SK-N-SH (cell line): ENCODE measurements around the gene CDHR3. TPM values are rescaled to one million over a fixed set of nuclear protein-coding genes. Genes with fewer than 3 reads are reported as not detected.
A peak's percentile ranks its signal among the peaks of the same experiment; 100 is the strongest.

Source experiments
- CTCF ChIA-PET: fragments of 300-600, 350-600 bp; formaldehyde crosslinking; extraction: SDS; loops from one replicate; lab custom pipeline; 2021; lab: Yijun Ruan, JAX
- POLR2A ChIA-PET: fragments of 350-600 bp; sonication (Branson Sonifier 250); formaldehyde crosslinking; extraction: SDS; loops from one replicate; lab custom pipeline; 2020; ENCODE audit warnings: antibody characterized with exemption, inconsistent platforms; lab: Yijun Ruan, JAX
- DNase-seq: peaks from one replicate; pipeline ENCODE4 v3.0.0; 2012
- H2AFZ ChIP-seq: fragments of 200-600 bp; sonication (generic); 2 replicates; pipeline ENCODE4 v1.8.1; 2016; ENCODE audit warnings: antibody characterized with exemption, mild to moderate bottlenecking, low read depth
- H3F3A ChIP-seq: fragments of 200-600 bp; sonication (generic); replicated peaks from 2 replicates; pipeline ENCODE3; 2016; ENCODE audit warnings: antibody characterized with exemption, mild to moderate bottlenecking; ENCODE audit not compliant: insufficient read depth
- H3K27ac ChIP-seq, 2 experiments: fragments of 200-500 bp in 1 of 2; fragments of 200-600 bp in 1 of 2; sonication (Bioruptor generic) in 1 of 2; sonication (generic), shearing (Covaris generic) in 1 of 2; 2 replicates each; pipeline versions ENCODE4 v1.5.1 to v1.6.1; 2014 to 2016; ENCODE audit warnings: low read depth in 2 of 2, inconsistent platforms in 1 of 2, low read length in 1 of 2, mild to moderate bottlenecking in 1 of 2, mixed read lengths in 1 of 2
- H3K27me3 ChIP-seq: fragments of 200-600 bp; sonication (generic), shearing (Covaris generic); 2 replicates; pipeline ENCODE4 v1.6.1; 2016; ENCODE audit warnings: mixed run types; ENCODE audit not compliant: insufficient read depth
- H3K36me3 ChIP-seq, 2 experiments: fragments of 200-500 bp in 1 of 2; fragments of 200-600 bp in 1 of 2; sonication (Bioruptor generic) in 1 of 2; sonication (generic) in 1 of 2; replicated peaks in 1 of 2; 2 replicates each; pipeline versions ENCODE3 to v1.5.1; 2014 to 2016; ENCODE audit warnings: low read length in 1 of 2, mild to moderate bottlenecking in 1 of 2; ENCODE audit not compliant: insufficient read depth in 2 of 2, control insufficient read depth in 1 of 2
- H3K4me1 ChIP-seq, 2 experiments: fragments of 200-500 bp in 1 of 2; fragments of 200-600 bp in 1 of 2; sonication (Bioruptor generic) in 1 of 2; sonication (generic), shearing (Covaris generic) in 1 of 2; 2 replicates each; pipeline versions ENCODE4 v1.5.1 to v1.6.1; 2014 to 2016; ENCODE audit warnings: low read depth in 1 of 2, low read length in 1 of 2, mixed run types in 1 of 2; ENCODE audit not compliant: insufficient read depth in 2 of 2, control insufficient read depth in 1 of 2
- H3K4me2 ChIP-seq: fragments of 200-600 bp; sonication (generic), shearing (Covaris generic); 2 replicates; pipeline ENCODE4 v1.6.1; 2017; ENCODE audit warnings: mixed run types
- H3K4me3 ChIP-seq, 2 experiments: fragments of 200-500 bp in 1 of 2; fragments of 200-600 bp in 1 of 2; sonication (Bioruptor generic) in 1 of 2; sonication (generic), shearing (Covaris generic) in 1 of 2; 2 replicates each; pipeline versions ENCODE4 v1.5.1 to v1.8.1; 2014 to 2016; ENCODE audit warnings: low read depth in 2 of 2, inconsistent platforms in 1 of 2, low read length in 1 of 2, mild to moderate bottlenecking in 1 of 2, mixed read lengths in 1 of 2, moderate library complexity in 1 of 2
- H3K79me2 ChIP-seq: fragments of 200-600 bp; sonication (generic); 2 replicates; pipeline ENCODE4 v1.8.1; 2017; ENCODE audit warnings: mild to moderate bottlenecking; ENCODE audit not compliant: insufficient read depth
- H3K9ac ChIP-seq: fragments of 200-600 bp; sonication (generic); 2 replicates; pipeline ENCODE4 v1.6.1; 2017; ENCODE audit warnings: mixed run types
- H3K9me2 ChIP-seq: fragments of 200-600 bp; sonication (generic); 2 replicates; pipeline ENCODE4 v1.6.1; 2017; ENCODE audit warnings: mixed run types
- H3K9me3 ChIP-seq: fragments of 200-600 bp; sonication (generic); 2 replicates; pipeline ENCODE4 v1.6.1; 2017; ENCODE audit warnings: mixed run types, mild to moderate bottlenecking, moderate library complexity
- H4K20me1 ChIP-seq: fragments of 200-600 bp; sonication (generic); 2 replicates; pipeline ENCODE4 v1.6.1; 2017; ENCODE audit warnings: mild to moderate bottlenecking, mixed run types; ENCODE audit not compliant: insufficient read depth
- CHD2 ChIP-seq: fragments of 150-350 bp; IDR thresholded peaks from 2 replicates; pipeline ENCODE4 v1.6.1; 2018; ENCODE audit warnings: low read length; ENCODE audit not compliant: partially characterized antibody
- ELF1 ChIP-seq: IDR thresholded peaks from 2 replicates; pipeline ENCODE4 v1.4.0; 2012
- EP300 ChIP-seq, 2 experiments: IDR thresholded peaks; 2 replicates each; pipeline versions ENCODE4 v1.4.0 to v1.6.1; 2012; ENCODE audit warnings: borderline replicate concordance in 1 of 2, low read depth in 1 of 2, low read length in 1 of 2
- EZH2phosphoT487 ChIP-seq: fragments of 200-600 bp; sonication (generic); IDR thresholded peaks from 2 replicates; pipeline ENCODE4 v1.6.1; 2017; ENCODE audit warnings: low read depth, mixed run types, mild to moderate bottlenecking, antibody characterized with exemption, moderate library complexity, borderline replicate concordance
- FOXJ3 ChIP-seq: sonication (generic); formaldehyde crosslinking; IDR thresholded peaks from 2 replicates; pipeline ENCODE4 v1.5.1; 2020; ENCODE audit warnings: mild to moderate bottlenecking, missing genetic modification reagents
- GABPA ChIP-seq: IDR thresholded peaks from 2 replicates; pipeline ENCODE4 v1.4.0; 2012; ENCODE audit warnings: low read depth, mild to moderate bottlenecking
- GATA2 ChIP-seq: sonication (generic); formaldehyde crosslinking; IDR thresholded peaks from 2 replicates; pipeline ENCODE4 v1.5.0; 2020; ENCODE audit warnings: mild to moderate bottlenecking, missing genetic modification reagents
- MAX ChIP-seq: IDR thresholded peaks from 2 replicates; pipeline ENCODE4 v1.4.0; 2012; ENCODE audit warnings: low read depth
- MEF2A ChIP-seq: IDR thresholded peaks from 2 replicates; pipeline ENCODE4 v1.4.0; 2012; ENCODE audit warnings: low read depth, borderline replicate concordance
- NFIC ChIP-seq: IDR thresholded peaks from 2 replicates; pipeline ENCODE4 v1.4.0; 2012; ENCODE audit warnings: borderline replicate concordance
- NRF1 ChIP-seq: IDR thresholded peaks from 2 replicates; pipeline ENCODE4 v1.6.1; 2012; ENCODE audit warnings: low read depth, mild to moderate bottlenecking, low read length
- RCOR1 ChIP-seq: fragments of 150-350 bp; IDR thresholded peaks from 2 replicates; pipeline ENCODE4 v1.6.1; 2017; ENCODE audit warnings: antibody characterized with exemption, low read length
- RXRA ChIP-seq: IDR thresholded peaks from 2 replicates; pipeline ENCODE4 v1.4.0; 2012; ENCODE audit warnings: low read depth, mild to moderate bottlenecking, borderline replicate concordance
- SIN3A ChIP-seq: IDR thresholded peaks from 2 replicates; pipeline ENCODE4 v1.6.1; 2012; ENCODE audit warnings: low read depth, mild to moderate bottlenecking, low read length, moderate library complexity, borderline replicate concordance
- SMC3 ChIP-seq: IDR thresholded peaks from 2 replicates; pipeline ENCODE4 v1.6.1; 2012; ENCODE audit warnings: low read depth, low read length, improper control_type of control experiment
- TEAD4 ChIP-seq: IDR thresholded peaks from 2 replicates; pipeline ENCODE4 v1.4.0; 2012; ENCODE audit warnings: mild to moderate bottlenecking, borderline replicate concordance; ENCODE audit not compliant: insufficient read depth
- USF2 ChIP-seq: fragments of 150-350 bp; IDR thresholded peaks from 2 replicates; pipeline ENCODE4 v1.6.1; 2017; ENCODE audit warnings: antibody characterized with exemption, low read length, low read depth, borderline replicate concordance
- WGBS: methylation state at CpG from one replicate; pipeline ENCODE4 v1.1.6; 2017; ENCODE audit warnings: low lambda C conversion rate; 5-methylcytosine and 5-hydroxymethylcytosine counted together
- polyA plus RNA-seq, 3 experiments: library from polyadenylated mRNA; depleted of rRNA; stranded (reverse); fragments of >200 nt; gene quantifications; 2 replicates each; pipeline ENCODE4 v1.2.3, GENCODE V29; 2012

CDHR3 gene
- polyA plus RNA-seq, 1 of the 3 experiments (the other 2 are of a cell fraction): 7.5 TPM

DNA sequence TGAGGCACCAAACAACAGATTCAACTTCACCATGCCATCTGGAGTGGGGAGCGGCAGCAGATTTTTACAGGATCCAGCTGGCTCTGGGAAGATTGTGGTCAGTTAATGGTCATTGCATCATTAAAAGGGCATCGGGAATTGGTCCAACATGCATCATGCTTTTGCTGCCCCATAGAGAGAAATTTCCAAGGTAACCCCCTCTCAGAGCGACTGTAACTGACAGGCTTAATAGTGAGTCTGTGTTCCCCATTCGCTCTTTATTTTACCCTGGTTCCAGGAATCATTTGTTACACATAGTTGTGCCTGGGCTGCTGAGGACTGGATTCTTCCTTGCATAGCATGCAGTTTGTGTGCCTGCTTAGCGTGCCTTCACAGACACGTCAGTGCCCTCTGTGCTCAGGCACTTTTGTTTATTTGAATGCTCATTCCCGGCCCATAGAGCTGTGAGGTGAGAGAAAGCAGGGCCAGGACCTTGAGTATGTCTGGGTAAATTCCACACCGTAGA, 49.9 kb downstream of the CDHR3 start (continued):
- no peak for TF ChIP-seq USF2
- no peak for TF ChIP-seq EZH2phosphoT487
- TF ChIP-seq CHD2: peak; percentile 45
- no peak for TF ChIP-seq NRF1
- TF ChIP-seq RCOR1: peak; percentile 35; the same call in 1 of the 2 replicates
- TF ChIP-seq MEF2A: no peak
- TF ChIP-seq MAX: peak; percentile 87
- TF ChIP-seq GABPA: no peak
- TF ChIP-seq ELF1: no peak
- no peak for TF ChIP-seq GATA2 (CRISPR knock-in tag)
- peak; percentile 91; the same call in 1 of the 2 replicates for TF ChIP-seq SIN3A

GRCh38 chr7:106015381-106016218, 52.5 kb downstream of the CDHR3 start:
- POLR2A ChIA-PET: no interaction called here
- no peak overlapping the region for H2AFZ ChIP-seq
- H3K79me2 ChIP-seq: no peaks in the 10 kb centered on the region
- no peak overlapping the region; a peak in 1 of 4 replicates for H3K27ac ChIP-seq
- H3K4me3 ChIP-seq: no peak overlapping the region
- no peaks in the 10 kb centered on the region for H3F3A ChIP-seq
- WGBS: 74% methylated on average over 11 of the region's 11 CpGs
- CTCF ChIA-PET: interaction anchor here (0.7 to 9.5 kb wide), 11 partner anchors 10 to 516 kb away, joined by 3 to 114 read pairs (median 4); no protein-coding TSS in a partner anchor
- H3K4me1 ChIP-seq: peaks cover 4 to 31% of the 10 kb centered on the region in 2 experiments; a peak in 3 of 4 replicates
- no peaks in the 10 kb centered on the region for H4K20me1 ChIP-seq
- no peaks in the 10 kb centered on the region for H3K9me3 ChIP-seq
- no peak overlapping the region for H3K9ac ChIP-seq
- H3K27me3 ChIP-seq: no peaks in the 10 kb centered on the region
- no peak overlapping the region for H3K4me2 ChIP-seq
- no peaks in the 10 kb centered on the region for H3K9me2 ChIP-seq
- DNase-seq: peak; percentile 49
- TF ChIP-seq TEAD4 (no peak), NFIC (no peak), RCOR1 (no peak), EP300 (IDR thresholded peaks at IDR 0.05; ENCODE audit: borderline replicate concordance in 1 of 2, low read depth in 1 of 2, low read length in 1 of 2) (peak in 1 of 2 experiments; percentile 37; a peak in 1 of 4 replicates), SMC3 (no peak), EZH2phosphoT487 (no peak), RXRA (no peak), GATA2 (CRISPR knock-in tag) (peak; percentile 30; the same call in 1 of the 2 replicates), FOXJ3 (CRISPR knock-in tag) (no peak)
- H3K36me3 ChIP-seq: no peaks in the 10 kb centered on the region
